C4-2B (cell line): Measurements from ENCODE around the gene OAS3.

Source experiments
- ZFX ChIP-seq: fragments of 450-650 bp; IDR thresholded peaks from 2 replicates; pipeline ENCODE4 v1.6.1; 2017
- TF ChIP-seq, protein P1 (sequence below): fragments of 450-650 bp; conservative IDR thresholded peaks from 2 replicates; pipeline ENCODE4 v1.5.1; 2017; ENCODE audit warnings: mild to moderate bottlenecking

DNA sequence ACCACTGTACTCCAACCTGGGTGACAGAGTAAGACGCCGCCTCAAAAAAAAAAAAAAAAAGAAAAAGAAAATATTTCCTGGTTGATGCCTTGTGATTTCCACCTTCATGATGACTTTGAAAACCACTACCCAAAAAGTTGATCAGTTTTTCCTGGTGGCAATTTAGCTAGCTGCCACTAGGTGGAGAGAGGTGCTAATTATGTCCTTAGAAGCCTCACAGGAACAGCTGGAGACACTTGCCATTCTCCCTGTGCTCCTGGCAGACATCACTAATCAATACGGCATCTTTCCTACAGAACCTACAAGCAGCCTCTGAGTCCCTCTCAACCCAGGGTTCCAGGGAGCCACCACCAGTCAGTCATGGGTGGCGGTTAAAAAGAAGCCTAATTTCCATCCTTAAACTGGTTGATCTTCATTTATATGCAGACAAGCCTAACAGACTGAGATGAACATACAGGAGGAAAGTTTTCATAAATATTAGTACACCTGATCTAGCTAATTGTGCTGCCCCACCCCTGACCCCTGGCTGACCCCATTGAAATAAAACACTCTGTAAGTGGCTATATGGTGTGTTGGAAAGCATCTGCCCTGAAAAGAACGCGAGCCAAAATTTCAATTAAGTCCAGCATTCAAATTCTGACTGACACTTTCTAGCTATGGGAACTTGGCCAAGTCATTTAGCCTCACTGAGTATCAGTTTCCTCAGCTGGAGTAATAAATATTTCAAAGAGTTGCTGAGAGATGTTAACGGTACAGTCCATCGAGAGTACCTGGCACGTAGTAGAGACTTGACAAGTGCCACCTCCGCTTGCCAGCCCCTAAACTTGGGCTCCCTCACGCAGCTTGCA lies 37.8 kb upstream of the OAS3 start:
- TF ChIP-seq, protein P1, sequence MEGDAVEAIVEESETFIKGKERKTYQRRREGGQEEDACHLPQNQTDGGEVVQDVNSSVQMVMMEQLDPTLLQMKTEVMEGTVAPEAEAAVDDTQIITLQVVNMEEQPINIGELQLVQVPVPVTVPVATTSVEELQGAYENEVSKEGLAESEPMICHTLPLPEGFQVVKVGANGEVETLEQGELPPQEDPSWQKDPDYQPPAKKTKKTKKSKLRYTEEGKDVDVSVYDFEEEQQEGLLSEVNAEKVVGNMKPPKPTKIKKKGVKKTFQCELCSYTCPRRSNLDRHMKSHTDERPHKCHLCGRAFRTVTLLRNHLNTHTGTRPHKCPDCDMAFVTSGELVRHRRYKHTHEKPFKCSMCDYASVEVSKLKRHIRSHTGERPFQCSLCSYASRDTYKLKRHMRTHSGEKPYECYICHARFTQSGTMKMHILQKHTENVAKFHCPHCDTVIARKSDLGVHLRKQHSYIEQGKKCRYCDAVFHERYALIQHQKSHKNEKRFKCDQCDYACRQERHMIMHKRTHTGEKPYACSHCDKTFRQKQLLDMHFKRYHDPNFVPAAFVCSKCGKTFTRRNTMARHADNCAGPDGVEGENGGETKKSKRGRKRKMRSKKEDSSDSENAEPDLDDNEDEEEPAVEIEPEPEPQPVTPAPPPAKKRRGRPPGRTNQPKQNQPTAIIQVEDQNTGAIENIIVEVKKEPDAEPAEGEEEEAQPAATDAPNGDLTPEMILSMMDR, result peak; percentile 82
- no peak for TF ChIP-seq ZFX
